AG04449 (cell line): ENCODE data around the gene S100B.
"Not testable (repeated sequence)": the region's sequence is repeated elsewhere in the genome, so short reads cannot be mapped to it uniquely, and the experiment has no call there.

Source experiments
- CTCF ChIA-PET: fragments of 350-600 bp; formaldehyde crosslinking; extraction: SDS; loops from one replicate; lab custom pipeline; 2021; ENCODE audit warnings: antibody characterized with exemption; lab: Yijun Ruan, JAX
- POLR2A ChIA-PET: fragments of 400-600, 350-600 bp; formaldehyde crosslinking; extraction: SDS; loops from one replicate; lab custom pipeline; 2020; ENCODE audit warnings: antibody characterized with exemption, inconsistent platforms; lab: Yijun Ruan, JAX
- DNase-seq: peaks from one replicate; pipeline ENCODE4 v3.0.0-alpha.2; 2010; ENCODE audit warnings: low read depth, low spot score
- H3K4me3 ChIP-seq: 2 replicates; pipeline ENCODE4 v1.5.1; 2011; ENCODE audit warnings: low read depth, mild to moderate bottlenecking, control low read depth, low read length
- CTCF ChIP-seq: IDR thresholded peaks from one replicate; pipeline ENCODE4 v1.5.1; 2011; ENCODE audit warnings: mild to moderate bottlenecking, moderate library complexity, low read length, control low read depth, inconsistent platforms; ENCODE audit not compliant: insufficient read depth; ENCODE audit errors: missing control alignments

The S100B gene

GRCh38 chr21:46596201-46596600 is 8.7 kb downstream of the S100B start:
- CTCF ChIA-PET: no interaction called here
- no peak for TF ChIP-seq CTCF
- H3K4me3 ChIP-seq: no peak overlapping the region
- POLR2A ChIA-PET: no interaction called here
- DNase-seq: no peak

DNA sequence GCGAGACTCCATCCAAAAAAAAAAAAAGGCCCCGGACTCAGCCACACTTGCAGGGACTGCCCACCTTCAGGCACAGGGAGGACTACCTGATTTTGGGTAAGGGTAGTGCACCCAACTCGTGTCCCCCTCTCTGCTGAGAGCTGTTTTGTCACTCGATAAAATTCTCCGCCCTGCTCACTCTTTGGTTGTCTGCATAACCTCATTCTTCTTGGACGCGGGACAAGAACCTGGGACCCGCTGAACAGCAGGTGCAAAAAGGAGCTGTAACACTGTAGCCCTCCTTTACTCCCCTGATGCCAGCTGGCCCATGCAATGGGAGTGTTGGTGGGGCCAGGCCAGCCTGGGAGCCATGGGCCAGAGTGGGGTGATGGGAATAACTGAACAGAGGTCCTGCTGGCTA is 10.6 kb downstream of the S100B start:
- no peak for TF ChIP-seq CTCF
- no peak overlapping the region for H3K4me3 ChIP-seq
- ChIA-PET CTCF (interaction anchor here (1.0 to 1.5 kb wide), 2 partner anchors 12 to 15 kb away, joined by 3 to 4 read pairs; no protein-coding TSS in a partner anchor), POLR2A (no interaction called here)
- DNase-seq: no peak

DNA sequence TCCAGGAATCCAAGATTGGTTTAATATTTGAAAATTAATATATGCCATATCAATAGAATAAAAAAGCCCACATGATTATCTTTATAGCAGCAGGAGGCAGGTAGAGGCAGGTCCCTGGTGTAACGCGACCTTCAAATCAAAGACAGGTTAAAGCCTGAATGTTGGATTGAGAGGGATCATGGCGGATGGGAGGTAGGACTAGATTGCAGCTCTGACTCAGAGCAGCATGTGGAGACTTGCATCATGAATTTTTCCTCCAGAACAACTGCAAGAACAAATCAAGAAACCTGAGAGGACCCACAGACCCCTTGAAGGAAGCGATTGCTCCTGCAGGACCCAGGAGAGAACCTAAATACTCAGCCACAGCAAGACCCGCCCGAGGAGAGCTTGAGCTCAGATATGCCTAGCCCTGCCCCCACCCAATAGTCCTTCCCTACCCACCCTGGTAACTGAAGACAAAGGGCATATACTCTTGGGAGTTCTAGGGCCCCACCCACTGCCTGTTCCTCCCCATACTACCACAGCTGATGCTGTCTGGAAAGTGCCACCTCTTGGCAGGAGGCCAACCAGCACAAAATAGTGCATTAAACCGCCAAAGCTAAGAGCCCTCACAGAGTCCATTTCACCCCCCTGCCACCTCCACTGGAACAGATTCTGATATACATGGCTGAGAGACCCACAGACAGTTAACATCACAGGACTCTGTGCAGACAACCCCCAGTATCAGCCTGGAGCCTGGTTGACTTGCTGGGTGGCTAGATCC is 19.5 kb downstream of the S100B start:
- POLR2A ChIA-PET: interaction anchor here (0.6 kb wide), 1 partner anchor 66 kb away, joined by 3 read pairs; no protein-coding TSS in a partner anchor

GRCh38 chr21:46581780-46582307 is 23.0 kb downstream of the S100B start:
- ChIA-PET POLR2A (no interaction called here), CTCF (no interaction called here)
- no peak for DNase-seq
- no peak for TF ChIP-seq CTCF
- H3K4me3 ChIP-seq: no peak overlapping the region

More for the DNA sequence above, 19.5 kb downstream of the S100B start:
- no peak overlapping the region for H3K4me3 ChIP-seq
- no peak for DNase-seq
- CTCF ChIA-PET: no interaction called here
- TF ChIP-seq CTCF: no peak

DNA sequence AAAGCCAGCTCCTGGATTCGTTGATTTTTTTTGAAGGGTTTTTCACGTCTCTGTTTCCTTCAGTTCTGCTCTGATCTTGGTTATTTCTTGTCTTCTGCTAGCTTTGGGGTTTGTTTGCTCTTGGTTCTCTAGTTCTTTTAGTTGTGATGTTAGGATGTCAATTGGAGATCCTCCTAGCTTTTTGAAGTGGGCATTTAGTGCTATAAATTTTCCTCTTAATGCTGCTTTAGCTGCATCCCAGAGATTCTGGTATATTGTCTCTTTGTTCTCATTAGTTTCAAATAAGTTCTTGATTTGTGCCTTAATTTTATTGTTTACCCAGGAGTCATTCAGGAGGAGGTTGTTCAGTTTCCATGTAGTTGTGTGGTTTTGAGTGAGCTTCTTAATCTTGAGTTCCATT is 25.5 kb downstream of the S100B start:
- DNase-seq, H3K4me3 ChIP-seq, POLR2A ChIA-PET: not testable (repeated sequence)
- CTCF ChIA-PET: interaction anchor here (1.7 kb wide), 1 partner anchor 15 kb away, joined by 4 read pairs; no protein-coding TSS in a partner anchor

DNA sequence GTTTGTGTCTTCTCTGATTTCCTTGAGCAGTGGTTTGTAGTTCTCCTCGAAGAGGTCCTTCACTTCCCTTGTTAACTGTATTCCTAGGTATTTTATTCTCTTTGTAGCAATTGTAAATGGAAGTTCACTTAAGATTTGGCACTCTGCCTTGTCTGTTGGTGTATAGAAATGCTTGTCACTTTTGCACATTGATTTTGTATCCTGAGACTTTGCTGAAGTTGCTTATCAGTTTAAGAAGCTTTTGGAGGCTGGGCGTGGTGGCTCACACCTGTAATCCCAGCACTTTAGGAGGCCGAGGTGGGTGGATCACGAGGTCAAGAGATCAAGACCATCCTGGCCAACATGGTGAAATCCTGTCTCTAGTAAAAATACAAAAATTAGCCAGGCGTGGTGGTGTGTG is 27.1 kb downstream of the S100B start:
- CTCF ChIA-PET, POLR2A ChIA-PET, H3K4me3 ChIP-seq, DNase-seq: not testable (repeated sequence)

GRCh38 chr21:46572850-46573249 is 32.0 kb downstream of the S100B start:
- TF ChIP-seq CTCF: no peak
- no peak for DNase-seq
- POLR2A ChIA-PET: no interaction called here
- no peak overlapping the region for H3K4me3 ChIP-seq
- CTCF ChIA-PET: no interaction called here
